GM12878 (cell line): Measurements from ENCODE around the gene ARFRP1. TPM values are rescaled to one million over a fixed set of nuclear protein-coding genes. Genes with fewer than 3 reads are reported as not detected.

Source experiments
- ATAC-seq: fragments of 200-7000 bp; cut with Tn5 transposase; 3 replicates; pipeline ENCODE4 v1.9.1; 2020; ENCODE audit warnings: mild to moderate bottlenecking, moderate library complexity
- BruUV-seq: library from RNA; stranded (reverse); fragments of 400-500 nt; replicated peaks from 2 replicates; lab custom pipeline; 2021; lab: Mats Ljungman, UMichigan
- CTCF ChIA-PET: fragments of 300-600 bp; sonication (Branson Sonifier 250); formaldehyde crosslinking; extraction: SDS; loops from one replicate; lab custom pipeline; 2021; ENCODE audit warnings: inconsistent platforms; lab: Yijun Ruan, JAX
- POLR2A ChIA-PET: fragments of 350-600 bp; formaldehyde crosslinking; extraction: SDS; loops from one replicate; lab custom pipeline; 2021; ENCODE audit warnings: inconsistent platforms; lab: Charles Lee
- RAD21 ChIA-PET: fragments of 300-600 bp; sonication (Branson Sonifier 250); formaldehyde crosslinking; loops from one replicate; lab custom pipeline; 2023; ENCODE audit warnings: antibody characterized with exemption; ENCODE audit not compliant: unreplicated experiment; lab: Charles Lee
- SMC1A ChIA-PET: fragments of 300-600 bp; sonication (Branson Sonifier 250); formaldehyde crosslinking; loops from one replicate; lab custom pipeline; 2023; ENCODE audit not compliant: unreplicated experiment, uncharacterized antibody; lab: Charles Lee
- DNase-seq: peaks from one replicate; pipeline ENCODE4 v3.0.0-alpha.2; 2011; ENCODE audit warnings: low read depth, low spot score
- FAIRE-seq: peaks from 3 replicates; lab custom pipeline; 2011; peaks lifted over from hg19 to GRCh38; lab: Jason Lieb, UNC
- H2AFZ ChIP-seq: 2 replicates; pipeline ENCODE4 v1.6.0; 2011; ENCODE audit warnings: low read depth, low read length, control low read depth; ENCODE audit not compliant: control insufficient read depth
- H3K27ac ChIP-seq: 2 replicates; pipeline ENCODE4 v1.5.1; 2011; ENCODE audit warnings: control low read depth; ENCODE audit not compliant: control insufficient read depth, insufficient read depth
- H3K27me3 ChIP-seq, 2 experiments: replicated peaks in 1 of 2; 2 replicates each; pipeline versions ENCODE4 v1.6.0 to v1.6.1; 2011; ENCODE audit warnings: low read length in 1 of 2; ENCODE audit not compliant: control insufficient read depth in 2 of 2, insufficient read depth in 2 of 2
- H3K36me3 ChIP-seq, 2 experiments: 2 replicates each; pipeline ENCODE4 v1.5.1; 2011; ENCODE audit warnings: low read length in 1 of 2; ENCODE audit not compliant: control insufficient read depth in 2 of 2, insufficient read depth in 2 of 2
- H3K4me1 ChIP-seq: 2 replicates; pipeline ENCODE4 v1.6.1; 2011; ENCODE audit warnings: mild to moderate bottlenecking, low read length, moderate library complexity, mixed read lengths; ENCODE audit not compliant: control insufficient read depth, insufficient read depth
- H3K4me2 ChIP-seq: 2 replicates; pipeline ENCODE4 v1.6.0; 2011; ENCODE audit warnings: control low read depth; ENCODE audit not compliant: control insufficient read depth, insufficient read depth
- H3K4me3 ChIP-seq: fragments of 200-600 bp; sonication (generic); 2 replicates; pipeline ENCODE4 v1.5.1; 2016
- H3K79me2 ChIP-seq: 2 replicates; pipeline ENCODE4 v1.6.0; 2011; ENCODE audit warnings: low read length; ENCODE audit not compliant: control insufficient read depth, insufficient read depth
- H3K9ac ChIP-seq: 2 replicates; pipeline ENCODE4 v1.8.0; 2011; ENCODE audit warnings: low read length, control low read depth, mixed read lengths; ENCODE audit not compliant: control insufficient read depth, insufficient read depth
- H3K9me3 ChIP-seq: replicated peaks from 3 replicates; pipeline ENCODE4 v1.5.1; 2011; ENCODE audit warnings: mild to moderate bottlenecking, low read length; ENCODE audit not compliant: control insufficient read depth, insufficient read depth
- H4K20me1 ChIP-seq: 2 replicates; pipeline ENCODE4 v1.6.0; 2011; ENCODE audit not compliant: control insufficient read depth, insufficient read depth
- BCL11A ChIP-seq: IDR thresholded peaks from 2 replicates; pipeline ENCODE4 v1.6.1; 2011; ENCODE audit warnings: low read depth, low read length
- CBFB ChIP-seq: IDR thresholded peaks from 2 replicates; pipeline ENCODE4 v1.6.1; 2016; ENCODE audit warnings: antibody characterized with exemption, low read depth
- CBX5 ChIP-seq: sonication (generic); IDR thresholded peaks from 2 replicates; pipeline ENCODE4 v1.6.1; 2016; ENCODE audit warnings: low read depth, moderate library complexity, mild to moderate bottlenecking, inconsistent platforms
- CEBPB ChIP-seq, 2 experiments: fragments of 150-350 bp in 1 of 2; IDR thresholded peaks; 2 replicates each; pipeline ENCODE4 v1.6.1; 2012 to 2014; ENCODE audit warnings: low read depth in 2 of 2, low read length in 2 of 2, borderline replicate concordance in 1 of 2, inconsistent platforms in 1 of 2
- CHD4 ChIP-seq: fragments of 200-600 bp; sonication (generic); IDR thresholded peaks from 2 replicates; pipeline ENCODE4 v1.6.1; 2016; ENCODE audit warnings: mild to moderate bottlenecking
- CREM ChIP-seq: IDR thresholded peaks from 2 replicates; pipeline ENCODE4 v1.6.1; 2014; ENCODE audit warnings: antibody characterized with exemption, low read depth
- EP300 ChIP-seq, 2 experiments: fragments of 150-350 bp in 1 of 2; IDR thresholded peaks; 2 replicates each; pipeline ENCODE4 v1.6.1; 2011 to 2012; ENCODE audit warnings: low read depth in 2 of 2, low read length in 2 of 2, borderline replicate concordance in 1 of 2, improper control_type of control experiment in 1 of 2, inconsistent platforms in 1 of 2; ENCODE audit not compliant: control insufficient read depth in 1 of 2
- NRF1 ChIP-seq: conservative IDR thresholded peaks from 2 replicates; pipeline ENCODE4 v1.6.1; 2011; ENCODE audit warnings: mild to moderate bottlenecking, low read depth, low read length, improper control_type of control experiment
- RBBP5 ChIP-seq: fragments of 200-600 bp; sonication (generic); conservative IDR thresholded peaks from 2 replicates; pipeline ENCODE4 v1.6.1; 2016
- RELA ChIP-seq: fragments of 450-650 bp; IDR thresholded peaks from 2 replicates; pipeline ENCODE4 v1.8.0; 2014; ENCODE audit warnings: borderline replicate concordance; ENCODE audit not compliant: partially characterized antibody
- SIN3A ChIP-seq: IDR thresholded peaks from 2 replicates; pipeline ENCODE4 v1.6.1; 2012; ENCODE audit warnings: low read depth, low read length, improper control_type of control experiment
- SIX5 ChIP-seq: IDR thresholded peaks from 2 replicates; pipeline ENCODE4 v1.6.1; 2011; ENCODE audit warnings: mild to moderate bottlenecking, low read depth, low read length, moderate library complexity; ENCODE audit not compliant: severe bottlenecking
- TAF1 ChIP-seq: IDR thresholded peaks from 2 replicates; pipeline ENCODE4 v1.6.1; 2011; ENCODE audit warnings: mild to moderate bottlenecking, low read depth, low read length, borderline replicate concordance
- WGBS: methylation state at CpG from one replicate; pipeline ENCODE4 v1.1.6; 2016; ENCODE audit warnings: low lambda C conversion rate; ENCODE audit not compliant: insufficient replicate concordance, insufficient coverage; ENCODE audit errors: missing lambda C conversion rate; 5-methylcytosine and 5-hydroxymethylcytosine counted together
- in situ Hi-C: fragments of 300-500 bp; cut with MboI; formaldehyde crosslinking; loops from 9 replicates; pipeline ENCODE4 v1.14.3; 2018; ENCODE audit warnings: mixed read lengths
- intact Hi-C: fragments of 100-400 bp; cut with micrococcal nuclease; formaldehyde crosslinking; loops from one replicate; pipeline ENCODE4 v1.14.2; 2022; ENCODE audit not compliant: unreplicated experiment
- polyA plus RNA-seq, 11 experiments: library from polyadenylated mRNA; depleted of rRNA in 4 of 11; unstranded in 6 of 11; stranded (reverse) in 5 of 11; fragments of >200 nt; fragmentation: Nextera tagmentation in 4 of 11; fragmentation: Illumina TruSeq in 1 of 11; extraction: Ambion mirVana in 4 of 11; extraction: Trizol in 1 of 11; gene quantifications; 1 replicate in 1 of 11; 2 replicates in 10 of 11; pipeline versions ENCODE4 v1.2.1 to v1.2.3, GENCODE V29; 2011 to 2016; ENCODE audit warnings: inconsistent platforms in 2 of 11, missing spikeins in 2 of 11, low read depth in 1 of 11
- total RNA-seq, 4 experiments: library from RNA; depleted of rRNA in 3 of 4; stranded (reverse); fragments of >200 nt in 3 of 4; fragmentation: Illumina TruSeq in 1 of 4; extraction: Trizol in 1 of 4; gene quantifications; 2 replicates each; pipeline versions ENCODE4 v1.2.1 to v1.2.3, GENCODE V29; 2013 to 2021
- TF ChIP-seq, protein P1 (sequence below): fragments of 450-650 bp; IDR thresholded peaks from 2 replicates; pipeline ENCODE4 v1.6.1; 2017; ENCODE audit warnings: low read depth, mild to moderate bottlenecking, moderate library complexity
- TF ChIP-seq, protein P2 (sequence below): IDR thresholded peaks from 2 replicates; pipeline ENCODE4 v1.6.1; 2011; ENCODE audit warnings: low read depth, mild to moderate bottlenecking, low read length, moderate library complexity, borderline replicate concordance; ENCODE audit errors: extremely low read depth
- TF ChIP-seq, protein P3 (sequence below): fragments of 450-650 bp; IDR thresholded peaks from 2 replicates; pipeline ENCODE4 v1.6.1; 2018; ENCODE audit warnings: mild to moderate bottlenecking, low read depth, moderate library complexity; ENCODE audit not compliant: partially characterized antibody

The ARFRP1 gene
- total and polyA plus RNA-seq, 10 of the 15 experiments (the other 5 are each of a cell fraction or from before 2014, with no cell fraction given): 0.37 to 71.7 (median 34.6) TPM

DNA sequence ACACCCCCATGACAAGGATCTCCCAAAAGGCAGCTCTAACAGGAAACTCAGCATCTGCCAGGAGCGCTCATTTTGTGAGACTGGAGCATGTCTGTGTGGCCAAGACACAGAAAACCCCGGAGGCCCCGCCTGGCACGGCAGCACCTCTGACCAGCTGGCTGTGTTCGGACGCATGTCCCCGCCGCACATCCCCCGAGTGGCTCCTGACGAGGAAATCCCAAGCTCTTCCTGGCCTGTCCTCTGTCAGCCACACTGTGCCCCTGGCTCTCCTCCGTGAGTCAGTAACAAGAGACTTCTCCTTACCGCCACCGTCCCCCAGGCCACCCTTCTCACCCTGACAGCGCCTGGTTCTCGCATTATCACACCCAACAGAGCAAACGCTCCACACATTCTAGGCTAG, 46.2 kb upstream of the ARFRP1 start:
- no TSS peak for BruUV-seq
- Histone ChIP-seq H3K27ac (no peak overlapping the region), H3K79me2 (no peaks in the 10 kb centered on the region), H3K9ac (no peak overlapping the region), H3K27me3 (peaks cover 0 to 2% of the 10 kb centered on the region in 2 experiments; a peak in 1 of 4 replicates), H3K4me3 (no peak overlapping the region), H3K9me3 (no peaks in the 10 kb centered on the region), H2AFZ (no peak overlapping the region), H4K20me1 (no peaks in the 10 kb centered on the region)
- 72% methylated on average over 16 of the region's 16 CpGs for WGBS
- ChIA-PET SMC1A (no interaction called here), RAD21 (no interaction called here)
- ATAC-seq: no peak
- no peak for FAIRE-seq
- in situ Hi-C loops: no loop called here
- intact Hi-C loops: no loop called here
- DNase-seq: no peak
- TF ChIP-seq SIN3A (no peak), RBBP5 (no peak), CREM (no peak), RELA (no peak), EP300 (IDR thresholded peaks at IDR 0.05; ENCODE audit: borderline replicate concordance in 1 of 2, control insufficient read depth in 1 of 2, low read depth in 2 of 2, low read length in 2 of 2) (no peak), NRF1 (no peak), CEBPB (IDR thresholded peaks at IDR 0.05; ENCODE audit: borderline replicate concordance in 1 of 2, low read depth in 2 of 2, low read length in 2 of 2) (no peak), TAF1 (no peak), BCL11A (no peak), CHD4 (no peak), SIX5 (no peak), CBX5 (no peak), CBFB (no peak)
- TF ChIP-seq, protein P1, sequence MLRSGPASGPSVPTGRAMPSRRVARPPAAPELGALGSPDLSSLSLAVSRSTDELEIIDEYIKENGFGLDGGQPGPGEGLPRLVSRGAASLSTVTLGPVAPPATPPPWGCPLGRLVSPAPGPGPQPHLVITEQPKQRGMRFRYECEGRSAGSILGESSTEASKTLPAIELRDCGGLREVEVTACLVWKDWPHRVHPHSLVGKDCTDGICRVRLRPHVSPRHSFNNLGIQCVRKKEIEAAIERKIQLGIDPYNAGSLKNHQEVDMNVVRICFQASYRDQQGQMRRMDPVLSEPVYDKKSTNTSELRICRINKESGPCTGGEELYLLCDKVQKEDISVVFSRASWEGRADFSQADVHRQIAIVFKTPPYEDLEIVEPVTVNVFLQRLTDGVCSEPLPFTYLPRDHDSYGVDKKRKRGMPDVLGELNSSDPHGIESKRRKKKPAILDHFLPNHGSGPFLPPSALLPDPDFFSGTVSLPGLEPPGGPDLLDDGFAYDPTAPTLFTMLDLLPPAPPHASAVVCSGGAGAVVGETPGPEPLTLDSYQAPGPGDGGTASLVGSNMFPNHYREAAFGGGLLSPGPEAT: no peak
- TF ChIP-seq, protein P2, sequence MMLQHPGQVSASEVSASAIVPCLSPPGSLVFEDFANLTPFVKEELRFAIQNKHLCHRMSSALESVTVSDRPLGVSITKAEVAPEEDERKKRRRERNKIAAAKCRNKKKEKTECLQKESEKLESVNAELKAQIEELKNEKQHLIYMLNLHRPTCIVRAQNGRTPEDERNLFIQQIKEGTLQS: no peak
- TF ChIP-seq, protein P3, sequence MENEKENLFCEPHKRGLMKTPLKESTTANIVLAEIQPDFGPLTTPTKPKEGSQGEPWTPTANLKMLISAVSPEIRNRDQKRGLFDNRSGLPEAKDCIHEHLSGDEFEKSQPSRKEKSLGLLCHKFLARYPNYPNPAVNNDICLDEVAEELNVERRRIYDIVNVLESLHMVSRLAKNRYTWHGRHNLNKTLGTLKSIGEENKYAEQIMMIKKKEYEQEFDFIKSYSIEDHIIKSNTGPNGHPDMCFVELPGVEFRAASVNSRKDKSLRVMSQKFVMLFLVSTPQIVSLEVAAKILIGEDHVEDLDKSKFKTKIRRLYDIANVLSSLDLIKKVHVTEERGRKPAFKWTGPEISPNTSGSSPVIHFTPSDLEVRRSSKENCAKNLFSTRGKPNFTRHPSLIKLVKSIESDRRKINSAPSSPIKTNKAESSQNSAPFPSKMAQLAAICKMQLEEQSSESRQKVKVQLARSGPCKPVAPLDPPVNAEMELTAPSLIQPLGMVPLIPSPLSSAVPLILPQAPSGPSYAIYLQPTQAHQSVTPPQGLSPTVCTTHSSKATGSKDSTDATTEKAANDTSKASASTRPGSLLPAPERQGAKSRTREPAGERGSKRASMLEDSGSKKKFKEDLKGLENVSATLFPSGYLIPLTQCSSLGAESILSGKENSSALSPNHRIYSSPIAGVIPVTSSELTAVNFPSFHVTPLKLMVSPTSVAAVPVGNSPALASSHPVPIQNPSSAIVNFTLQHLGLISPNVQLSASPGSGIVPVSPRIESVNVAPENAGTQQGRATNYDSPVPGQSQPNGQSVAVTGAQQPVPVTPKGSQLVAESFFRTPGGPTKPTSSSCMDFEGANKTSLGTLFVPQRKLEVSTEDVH: no peak
- TF ChIP-seq, all 136 proteins: peak for 0
- ChIA-PET CTCF (interaction anchor here (0.5 to 1.4 kb wide), 2 partner anchors 26 to 48 kb away, joined by 3 read pairs; no protein-coding TSS in a partner anchor), POLR2A (no interaction called here)
- no peaks in the 10 kb centered on the region for H3K36me3 ChIP-seq
- no peaks in the 10 kb centered on the region for H3K4me1 ChIP-seq
- no peak overlapping the region for H3K4me2 ChIP-seq
